ENCODE results near the gene CNTN4. TPM values are rescaled to one million over a fixed set of nuclear protein-coding genes. Genes with fewer than 3 reads are reported as not detected.

Gene CNTN4
- total RNA-seq, 2 donors from 2014 or later, result 13.0 to 50.1 TPM

- H3K36me3 ChIP-seq (replicated peaks in 1 of 2; ENCODE audit: insufficient read depth in 1 of 2, low read depth in 2 of 2), result no peaks in the 10 kb centered on the region
- no peak overlapping the region for H3K27ac ChIP-seq
- TF ChIP-seq POLR2A (IDR thresholded peaks at IDR 0.05), result no peak
- no peak for TF ChIP-seq CTCF (IDR thresholded peaks at IDR 0.05)
- 53 to 63% methylated on average over 4 of the region's 4 CpGs for WGBS, 2 donors
- intact Hi-C loops (cut with DNase I), result no loop called here
- no peaks in the 10 kb centered on the region for H3K9me3 ChIP-seq
- H3K4me1 ChIP-seq, result no peaks in the 10 kb centered on the region
- no peak for ATAC-seq
- H3K4me3 ChIP-seq, result no peak overlapping the region
- no peaks in the 10 kb centered on the region for H3K27me3 ChIP-seq
- no peak for DNase-seq
These were observed 1007.1 kb downstream of the CNTN4 start for GRCh38 chr3:3105815-3106214.

GRCh38 chr3:3107181-3107580 is 1008.5 kb downstream of the CNTN4 start:
- no peak for DNase-seq
- 85 to 96% methylated on average over 3 of the region's 3 CpGs for WGBS, 2 donors
- TF ChIP-seq POLR2A (IDR thresholded peaks at IDR 0.05) (no peak), CTCF (IDR thresholded peaks at IDR 0.05) (no peak)
- Histone ChIP-seq H3K27ac (no peak overlapping the region), H3K4me1 (no peaks in the 10 kb centered on the region), H3K36me3 (replicated peaks in 1 of 2; ENCODE audit: insufficient read depth in 1 of 2, low read depth in 2 of 2) (no peaks in the 10 kb centered on the region), H3K9me3 (no peaks in the 10 kb centered on the region), H3K27me3 (no peaks in the 10 kb centered on the region), H3K4me3 (no peak overlapping the region)
- intact Hi-C loops (cut with DNase I), result no loop called here
- no peak for ATAC-seq

Small RNA genes within 50 kb of the gene (small RNA-seq; reads per million reads assigned to genes)
- gene RF00416, result not detected
- gene RN7SKP144, result not detected

Measured in body of pancreas (tissue), 4 donors.